Cardiac fibroblast (primary cell): ENCODE data around the gene TRIM27.

Source experiments
- DNase-seq, 2 donors: peaks; one replicate each; pipeline versions ENCODE4 v3.0.0 to v3.0.0-alpha.2; 2010; ENCODE audit warnings: low read depth in 2 of 2
- H3K4me3 ChIP-seq, 2 donors: replicated peaks in 1 of 2; 1 replicate in 1 of 2; 2 replicates in 1 of 2; pipeline ENCODE4 v1.5.1; 2011; ENCODE audit warnings: low read depth in 2 of 2, low read length in 2 of 2, mild to moderate bottlenecking in 2 of 2, moderate library complexity in 1 of 2
- CTCF ChIP-seq: IDR thresholded peaks from one replicate; pipeline ENCODE4 v1.5.1; 2011; ENCODE audit warnings: low read depth, mild to moderate bottlenecking, low read length, inconsistent platforms

The TRIM27 gene

GRCh38 chr6:28920281-28920680 is 3.5 kb downstream of the TRIM27 start:
- no peak for DNase-seq
- H3K4me3 ChIP-seq, result no peak overlapping the region
- no peak for TF ChIP-seq CTCF

GRCh38 chr6:28914941-28915340 is 8.8 kb downstream of the TRIM27 start:
- no peak for TF ChIP-seq CTCF
- DNase-seq, result peak in 1 of 2 donors; percentile 15
- no peak overlapping the region for H3K4me3 ChIP-seq

- no peak overlapping the region for H3K4me3 ChIP-seq
- TF ChIP-seq CTCF, result no peak
- peak in 1 of 2 donors; percentile 17 for DNase-seq
Observed at GRCh38 chr6:28910901-28911690, 12.7 kb downstream of the TRIM27 start.

- TF ChIP-seq CTCF, result no peak
- peak; percentile 58 to 82 for DNase-seq
Observed at GRCh38 chr6:28907394-28907793, 16.4 kb downstream of the TRIM27 start.

GRCh38 chr6:28906669-28907068 is 17.1 kb downstream of the TRIM27 start:
- DNase-seq, result no peak
- no peak overlapping the region for H3K4me3 ChIP-seq
- TF ChIP-seq CTCF, result no peak

More at GRCh38 chr6:28907394-28907793, 16.4 kb downstream of the TRIM27 start:
- no peak overlapping the region for H3K4me3 ChIP-seq

- TF ChIP-seq CTCF, result no peak
- no peak overlapping the region for H3K4me3 ChIP-seq
- DNase-seq, result no peak
Observed at GRCh38 chr6:28903686-28904085, 20.1 kb downstream of the TRIM27 start.
